Fibroblast of skin of abdomen (primary cell): ENCODE measurements around the gene PAQR5.

Experiments
- DNase-seq: peaks from one replicate; pipeline ENCODE4 v3.0.0-alpha.2; 2013

Gene PAQR5

DNA sequence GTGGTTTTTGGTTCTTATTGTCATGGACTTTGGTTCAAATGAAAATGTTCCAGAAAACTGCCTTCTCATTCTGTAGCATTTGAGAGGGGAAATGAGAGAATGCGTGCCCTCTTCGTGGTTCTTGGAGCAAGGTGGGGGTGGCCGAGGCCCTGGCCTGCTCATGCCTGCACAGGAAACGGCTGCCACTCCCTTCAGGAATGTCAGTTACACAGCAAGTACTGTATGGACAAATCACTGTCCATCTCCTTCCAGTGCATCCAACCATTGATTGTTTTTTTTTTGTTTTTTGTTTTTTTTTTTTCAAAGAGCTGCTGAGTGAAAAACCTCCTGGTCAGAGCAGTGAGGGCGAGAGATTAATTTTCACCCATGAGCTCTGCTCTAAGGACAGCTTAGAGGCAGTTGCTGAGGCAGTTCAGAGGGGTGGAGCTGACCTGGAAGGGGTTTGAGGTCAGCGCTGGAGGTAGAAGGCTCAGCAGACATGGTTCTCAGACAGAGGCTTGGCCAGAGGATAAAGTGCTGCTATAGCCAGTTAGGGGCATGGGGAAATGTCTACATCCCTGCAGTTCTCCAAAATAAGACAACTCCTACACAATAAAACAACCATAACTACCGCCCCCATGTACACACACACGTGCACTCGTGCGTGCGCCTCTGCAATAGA is 95.2 kb downstream of the PAQR5 start:
- DNase-seq = no peak

GRCh38 chr15:69394556-69395282 is 96.0 kb downstream of the PAQR5 start:
- DNase-seq = peak; percentile 71

DNA sequence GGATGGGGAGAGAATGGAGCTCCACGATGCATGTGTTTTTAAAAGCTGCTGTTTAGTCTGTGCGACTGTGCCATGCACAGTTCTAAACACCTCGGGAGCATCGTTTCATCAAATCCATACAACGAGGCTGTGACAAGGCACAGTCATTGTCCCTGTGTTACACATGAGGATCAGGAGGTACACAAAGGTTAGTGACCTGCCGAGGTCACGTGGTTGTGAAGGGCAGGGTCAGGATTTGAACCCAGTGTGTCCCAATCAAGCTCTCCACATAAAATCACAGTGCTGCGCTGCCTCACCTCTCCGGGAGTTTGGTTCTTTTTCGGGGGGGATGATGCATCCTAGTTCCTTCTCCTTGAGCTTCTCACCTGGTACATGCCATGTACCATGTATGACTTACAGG is 96.7 kb downstream of the PAQR5 start:
- DNase-seq = no peak

- DNase-seq = no peak
Observed at GRCh38 chr15:69395991-69396390, 97.3 kb downstream of the PAQR5 start.

GRCh38 chr15:69398491-69398891 is 99.8 kb downstream of the PAQR5 start:
- peak; percentile 48 for DNase-seq

DNA sequence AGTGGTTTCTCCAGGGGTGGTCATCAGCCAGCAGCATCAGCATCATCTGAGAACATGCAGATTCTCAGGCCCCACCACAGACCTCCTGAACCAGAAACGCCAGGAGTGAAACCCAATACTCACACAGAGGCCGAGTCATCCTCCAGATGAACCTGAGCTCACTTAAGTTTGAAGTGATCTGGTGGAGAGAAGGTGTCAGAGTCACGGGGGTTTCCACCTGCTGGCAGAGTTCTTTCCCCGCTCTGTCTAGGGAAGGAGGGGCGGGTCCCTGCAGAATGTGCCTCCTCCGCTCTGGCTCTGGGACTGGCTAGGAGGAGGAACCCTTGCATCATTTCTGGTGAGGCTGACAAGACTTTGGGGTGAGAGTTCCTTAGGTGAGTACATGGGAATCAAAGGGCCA is 102.1 kb downstream of the PAQR5 start:
- no peak for DNase-seq

- no peak for DNase-seq
Observed at GRCh38 chr15:69402816-69403215, 104.1 kb downstream of the PAQR5 start.

DNA sequence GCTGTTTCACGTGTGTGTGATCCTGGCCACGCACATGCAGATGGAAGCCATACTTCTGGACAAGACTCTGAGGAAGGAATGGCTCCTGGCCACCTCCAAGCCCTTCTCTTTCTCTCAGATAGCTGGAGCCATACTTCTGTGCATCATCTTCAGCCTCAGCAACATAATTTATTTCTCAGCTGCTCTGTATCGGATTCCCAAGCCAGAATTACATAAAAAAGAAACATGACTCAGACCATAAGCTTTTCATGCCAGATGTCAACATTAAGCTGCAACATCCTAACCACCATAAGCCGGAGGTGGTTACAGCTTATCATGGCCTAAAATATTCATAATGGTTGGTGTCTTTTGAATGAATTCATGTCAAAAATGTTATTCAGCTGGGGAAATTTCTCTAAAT is 104.9 kb downstream of the PAQR5 start:
- DNase-seq = peak; percentile 95

DNA sequence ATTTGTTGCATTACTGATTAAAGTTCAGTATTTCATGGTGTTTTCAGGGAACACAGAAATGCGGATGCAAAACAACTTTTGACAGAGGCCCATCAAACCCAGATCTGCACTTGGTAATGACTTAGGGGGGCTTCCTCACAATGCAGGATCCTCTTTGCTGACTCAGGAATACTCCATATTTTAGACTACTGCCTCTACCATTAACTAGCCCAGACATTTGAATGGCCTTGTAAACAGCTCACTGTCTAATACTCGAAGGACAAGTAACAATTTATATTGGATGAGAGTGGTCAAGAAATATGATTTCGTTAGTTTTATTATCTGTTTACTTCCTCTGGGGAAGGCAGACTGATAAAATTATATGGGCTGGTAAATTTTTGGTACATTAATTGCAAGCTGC is 106.4 kb downstream of the PAQR5 start:
- no peak for DNase-seq

DNA sequence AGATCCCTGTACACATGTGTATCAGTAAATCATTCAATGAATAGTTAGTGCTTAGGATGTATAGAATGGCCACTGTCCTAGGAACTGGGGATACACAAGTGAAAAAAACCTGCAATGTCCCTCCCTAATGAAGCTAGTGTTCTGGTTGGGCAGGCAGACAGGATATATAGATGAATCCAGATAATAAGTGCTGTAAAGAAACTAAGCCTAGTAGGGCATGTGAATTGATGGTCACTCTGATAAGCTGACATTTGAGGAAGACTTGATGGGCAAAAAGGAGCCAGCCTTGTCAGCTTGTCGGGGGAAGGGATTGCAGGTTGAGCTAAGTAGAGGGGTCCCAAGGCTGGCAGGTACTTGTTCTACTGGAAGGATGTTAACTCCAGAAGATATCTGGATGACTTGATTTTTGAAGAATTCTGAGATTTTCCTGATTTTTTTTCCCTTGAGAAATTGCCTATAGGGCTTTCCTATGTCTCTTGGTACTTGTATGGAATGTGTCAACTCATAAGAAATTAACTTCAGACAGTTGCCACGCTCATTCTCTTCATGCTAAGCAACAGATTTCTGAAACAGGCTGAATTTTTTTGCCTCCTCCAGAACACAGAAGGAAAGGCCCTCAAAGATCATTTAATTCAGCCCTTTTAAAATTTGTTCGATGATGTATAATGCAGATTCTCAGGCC is 109.1 kb downstream of the PAQR5 start:
- no peak for DNase-seq

GRCh38 chr15:69408841-69409240 is 110.1 kb downstream of the PAQR5 start:
- no peak for DNase-seq

DNA sequence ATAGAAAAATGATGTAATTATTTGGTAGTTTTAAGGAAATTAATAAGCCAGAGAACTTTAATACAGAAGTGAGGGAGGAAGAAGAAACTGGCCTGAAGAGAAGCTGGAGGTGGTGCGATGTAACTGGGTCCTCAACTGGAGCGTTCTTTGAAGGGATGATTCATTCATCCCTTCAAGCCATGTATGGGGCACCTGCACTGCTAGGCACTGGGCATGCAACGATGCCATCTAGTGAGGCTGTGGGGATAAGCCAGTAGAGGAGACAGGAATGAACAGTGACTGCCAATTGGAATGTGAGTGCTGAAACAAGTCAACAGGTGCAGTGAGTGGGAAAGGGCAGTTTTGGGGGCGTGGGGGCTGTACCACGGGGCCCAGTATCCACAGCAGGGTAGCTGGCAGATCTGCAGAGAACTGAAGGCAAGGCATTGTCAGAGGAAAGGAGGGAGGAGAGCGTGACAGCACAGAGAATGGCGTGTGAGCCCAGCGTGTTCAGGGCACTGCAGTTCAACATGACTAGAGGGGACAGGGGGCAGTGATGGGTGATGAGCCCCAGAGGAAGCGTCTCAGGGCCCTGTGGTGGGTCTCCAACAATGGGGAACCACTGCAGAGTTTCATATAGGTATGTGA is 111.6 kb downstream of the PAQR5 start:
- DNase-seq = no peak

DNA sequence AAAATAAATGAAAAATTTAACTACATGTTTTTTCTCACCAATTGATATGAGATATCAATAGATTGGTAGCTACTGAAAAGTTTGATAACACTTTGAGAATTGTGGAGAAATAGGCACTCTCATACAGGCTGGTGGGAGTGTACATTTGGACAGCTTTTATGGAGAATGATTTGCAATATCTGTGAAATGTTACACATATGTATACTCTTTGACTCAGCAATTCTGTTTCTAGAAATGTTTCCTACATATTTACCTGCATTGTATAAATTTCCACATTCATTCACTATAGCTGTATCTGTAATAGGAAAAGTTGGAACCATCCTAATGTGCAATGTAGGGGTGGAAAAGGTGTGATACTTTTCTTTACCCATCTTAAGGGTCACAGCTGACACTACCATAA is 113.6 kb downstream of the PAQR5 start:
- DNase-seq = no peak

DNA sequence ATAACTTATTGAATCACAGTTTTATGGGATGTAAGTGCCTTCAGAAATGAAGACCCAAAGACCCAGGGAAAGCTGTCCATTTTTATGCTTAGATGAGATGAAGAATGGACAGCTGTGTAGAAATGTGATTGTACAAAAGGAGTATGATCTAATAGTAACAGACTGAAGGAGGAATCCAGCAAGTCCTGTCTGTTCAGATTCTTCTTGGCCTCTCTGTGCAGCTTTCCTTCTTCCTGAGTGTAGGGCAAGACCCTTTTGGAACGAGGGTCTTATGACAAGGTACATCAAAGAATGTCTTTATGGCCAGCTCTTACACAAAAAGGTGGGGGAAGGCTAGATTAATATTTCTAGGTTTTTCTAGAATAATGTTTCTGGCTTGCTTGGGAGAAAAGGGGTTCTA is 114.0 kb downstream of the PAQR5 start:
- no peak for DNase-seq

GRCh38 chr15:69413822-69414700 is 115.3 kb downstream of the PAQR5 start, which contains the start of gene KIF23:
TSS of gene KIF23 (plus strand) at chr15:69414349. CDS start at chr15:69414466, 117 bp downstream.
- DNase-seq = peak; percentile 95

DNA sequence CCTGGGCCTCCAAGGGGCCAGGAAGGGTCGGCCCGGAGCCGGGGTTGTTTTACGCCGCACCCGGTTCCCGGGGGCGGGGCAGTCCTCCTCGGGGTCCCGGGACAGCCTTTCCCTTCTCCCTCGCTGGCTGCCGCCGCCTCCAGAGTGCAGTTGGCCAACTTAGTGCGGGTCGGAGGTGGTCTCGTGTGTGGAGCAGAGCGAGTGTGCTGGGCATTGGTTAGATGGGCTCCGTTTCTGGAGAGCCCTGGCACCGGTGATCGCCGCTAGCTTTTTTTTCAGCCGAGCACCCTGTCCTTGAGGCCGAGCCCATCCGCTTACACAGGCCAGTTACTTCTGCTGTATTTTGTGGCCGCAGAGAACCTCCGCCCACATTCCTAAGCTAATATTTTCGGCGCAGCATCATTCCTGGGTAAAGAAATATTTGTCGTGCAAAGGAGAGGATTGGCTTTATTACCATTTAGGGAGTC is 116.0 kb downstream of the PAQR5 start:
- peak; percentile 96 for DNase-seq

GRCh38 chr15:69415381-69415780 is 116.7 kb downstream of the PAQR5 start:
- DNase-seq = no peak

DNA sequence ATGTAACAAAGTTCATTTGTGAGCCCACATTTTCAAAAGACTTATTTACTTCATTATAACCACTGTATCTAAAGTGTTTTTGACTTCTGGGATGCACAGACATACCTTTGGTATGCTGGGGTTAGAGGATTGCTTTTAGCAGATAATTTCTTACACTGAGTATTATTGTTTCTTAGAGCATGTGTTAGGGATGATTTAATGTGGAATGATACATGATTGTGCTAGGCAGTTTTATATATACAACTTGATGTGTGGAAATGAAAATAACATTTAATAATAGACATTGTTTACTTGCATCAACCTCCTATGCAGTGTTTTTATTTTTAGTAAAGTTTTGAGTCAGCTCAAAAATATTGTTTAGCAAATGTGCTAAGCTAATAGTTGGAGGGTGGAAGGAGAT is 118.9 kb downstream of the PAQR5 start:
- peak; percentile 40 for DNase-seq

GRCh38 chr15:69421498-69421897 is 122.8 kb downstream of the PAQR5 start:
- no peak for DNase-seq

GRCh38 chr15:69422336-69422895 is 123.7 kb downstream of the PAQR5 start:
- no peak for DNase-seq

GRCh38 chr15:69424001-69424400 is 125.3 kb downstream of the PAQR5 start:
- peak; percentile 29 for DNase-seq
